SJCRH30 (cell line): ENCODE measurements around the gene BEND5. TPM values are rescaled to one million over a fixed set of nuclear protein-coding genes. Genes with fewer than 3 reads are reported as not detected.

ENCODE experiments used
- DNase-seq, 2 experiments: peaks; one replicate each; pipeline ENCODE4 v3.0.0-alpha.2; 2015 to 2020
- H3K27ac ChIP-seq: fragments of 250-450 bp; sonication (Bioruptor Pico); 2 replicates; pipeline ENCODE4 v1.5.1; 2020; ENCODE audit warnings: mild to moderate bottlenecking, moderate library complexity
- H3K27me3 ChIP-seq: fragments of 250-450 bp; sonication (Bioruptor Pico); 2 replicates; pipeline ENCODE4 v1.5.1; 2020; ENCODE audit warnings: mild to moderate bottlenecking, moderate library complexity
- H3K36me3 ChIP-seq: fragments of 250-450 bp; sonication (Bioruptor Pico); 2 replicates; pipeline ENCODE4 v1.5.1; 2020; ENCODE audit warnings: mild to moderate bottlenecking, moderate library complexity
- H3K4me1 ChIP-seq: fragments of 250-450 bp; sonication (Bioruptor Pico); 2 replicates; pipeline ENCODE4 v1.5.1; 2020; ENCODE audit warnings: mild to moderate bottlenecking, moderate library complexity
- H3K4me3 ChIP-seq: fragments of 250-450 bp; sonication (Bioruptor Pico); 2 replicates; pipeline ENCODE4 v1.5.1; 2020; ENCODE audit warnings: mild to moderate bottlenecking, moderate library complexity
- H3K9me3 ChIP-seq: fragments of 250-450 bp; sonication (Bioruptor Pico); replicated peaks from 2 replicates; pipeline ENCODE4 v1.5.1; 2020; ENCODE audit warnings: mild to moderate bottlenecking, moderate library complexity
- total RNA-seq: library from RNA; depleted of rRNA; stranded (reverse); fragments of >200 nt; shearing (Covaris generic); gene quantifications from 2 replicates; pipeline ENCODE4 v1.2.3, GENCODE V29; 2014

Gene BEND5
- total RNA-seq, 1 experiment from 2014 or later = 5.9 TPM

DNA sequence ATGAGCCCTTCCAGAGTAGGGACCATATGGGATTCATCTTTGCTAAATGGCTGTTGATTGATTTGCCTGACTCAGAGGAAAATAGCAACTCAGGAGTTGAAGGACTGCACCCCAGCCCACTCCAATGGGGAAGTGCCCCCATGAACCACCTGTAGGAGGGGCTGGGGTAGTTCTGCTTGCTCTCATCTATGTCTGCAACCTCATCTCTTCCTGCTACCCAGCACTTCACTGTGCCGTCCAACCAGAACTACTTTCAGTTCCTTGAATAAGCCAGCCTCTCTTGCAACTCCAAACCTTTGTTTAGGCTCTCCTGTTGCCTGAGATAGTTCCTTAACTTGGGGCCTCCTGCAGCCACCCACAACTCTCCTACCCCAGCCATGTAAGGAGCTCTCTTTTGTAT is 26.6 kb downstream of the BEND5 start:
- H3K4me3 ChIP-seq = no peak overlapping the region
- no peak for DNase-seq
- H3K27me3 ChIP-seq = no peaks in the 10 kb centered on the region
- no peaks in the 10 kb centered on the region for H3K36me3 ChIP-seq
- no peaks in the 10 kb centered on the region for H3K9me3 ChIP-seq
- H3K4me1 ChIP-seq = peaks cover 5% of the 10 kb centered on the region
- no peak overlapping the region for H3K27ac ChIP-seq

DNA sequence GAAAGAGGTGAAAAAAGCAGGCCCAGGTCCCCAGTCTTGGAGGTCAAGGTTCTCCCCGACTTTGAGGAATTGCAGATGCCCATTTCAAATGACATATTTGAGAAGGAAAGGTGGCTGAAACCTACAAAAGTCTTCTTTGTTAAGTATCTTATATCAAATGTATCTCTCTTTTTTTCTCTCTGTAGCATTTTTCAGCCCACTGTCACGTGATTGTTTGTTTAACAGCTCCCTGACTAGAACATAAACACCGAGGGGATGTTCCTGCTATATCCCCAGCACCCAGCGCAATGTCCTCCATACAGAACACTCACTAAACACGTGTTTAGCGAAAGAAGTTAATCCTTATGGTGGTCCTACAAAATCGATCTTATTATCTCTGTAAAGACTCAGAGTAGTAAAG is 27.6 kb downstream of the BEND5 start:
- peaks cover 5% of the 10 kb centered on the region for H3K4me1 ChIP-seq
- H3K9me3 ChIP-seq = no peaks in the 10 kb centered on the region
- H3K27me3 ChIP-seq = no peaks in the 10 kb centered on the region
- H3K4me3 ChIP-seq = no peak overlapping the region
- no peak overlapping the region for H3K27ac ChIP-seq
- no peaks in the 10 kb centered on the region for H3K36me3 ChIP-seq
- DNase-seq = no peak

DNA sequence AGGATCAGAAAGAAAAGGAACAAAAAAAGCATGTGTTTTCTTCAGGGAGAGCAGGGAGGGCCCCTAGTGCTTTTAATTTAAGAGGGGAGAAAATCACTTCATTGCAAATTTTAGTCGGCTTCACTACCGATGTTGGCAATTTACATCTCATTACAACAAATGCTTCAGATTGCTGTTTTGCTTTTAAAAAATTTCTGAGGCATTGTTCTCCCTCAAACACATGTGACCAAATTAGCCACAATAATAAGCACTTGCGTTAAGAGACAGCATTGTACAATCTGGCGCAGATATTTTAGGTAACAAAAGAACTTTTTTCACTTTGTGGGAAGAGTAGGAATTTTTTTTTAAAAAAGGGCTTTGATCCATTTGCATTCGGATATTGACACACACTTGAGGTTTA is 29.8 kb downstream of the BEND5 start:
- no peak for DNase-seq
- Histone ChIP-seq H3K27ac (no peak overlapping the region), H3K36me3 (no peaks in the 10 kb centered on the region), H3K9me3 (no peaks in the 10 kb centered on the region), H3K4me3 (no peak overlapping the region), H3K27me3 (no peaks in the 10 kb centered on the region), H3K4me1 (peaks cover 5% of the 10 kb centered on the region)

DNA sequence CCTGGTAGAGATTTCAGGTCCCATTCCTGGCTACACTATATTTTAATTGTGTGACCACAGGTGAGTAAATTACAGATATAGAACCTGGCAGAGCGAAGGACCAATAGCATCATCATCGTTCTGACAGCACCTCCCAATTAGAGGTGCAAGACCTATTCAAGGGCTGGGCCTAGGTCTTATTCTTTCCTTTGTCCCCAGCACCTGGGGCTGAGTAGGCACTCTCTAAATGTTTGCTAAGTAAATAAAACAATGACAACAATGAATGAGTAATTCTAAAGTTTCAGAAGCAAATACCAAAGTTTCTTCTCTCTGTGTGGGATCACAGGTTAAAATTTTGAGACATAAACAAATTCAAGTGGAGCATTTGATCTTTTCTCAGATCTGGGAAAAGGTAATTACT is 32.7 kb downstream of the BEND5 start:
- no peak overlapping the region for H3K27ac ChIP-seq
- no peak overlapping the region for H3K4me3 ChIP-seq
- H3K4me1 ChIP-seq = peaks cover 2% of the 10 kb centered on the region
- DNase-seq = no peak
- H3K9me3 ChIP-seq = no peaks in the 10 kb centered on the region
- no peaks in the 10 kb centered on the region for H3K27me3 ChIP-seq
- peaks cover 2% of the 10 kb centered on the region; the same call in 1 of the 2 replicates for H3K36me3 ChIP-seq

DNA sequence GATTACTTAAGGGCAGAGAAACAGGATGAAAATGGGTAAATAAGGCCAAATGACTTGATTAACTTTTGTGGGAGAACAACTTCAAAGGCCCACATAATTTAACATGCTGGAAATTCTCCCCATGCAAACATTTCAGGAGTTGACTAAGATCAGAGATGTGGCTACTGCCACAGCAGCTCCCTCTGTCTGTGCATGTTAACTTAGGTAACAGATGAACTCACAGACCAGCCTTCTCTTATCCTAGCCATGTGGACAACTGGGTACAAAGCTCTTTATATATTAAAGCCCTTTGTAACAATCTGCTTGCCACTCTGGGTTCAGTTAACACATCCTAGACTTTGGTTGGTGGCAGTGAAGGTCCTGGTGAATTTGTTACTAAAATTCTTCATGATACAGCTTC is 33.2 kb downstream of the BEND5 start:
- peaks cover 2% of the 10 kb centered on the region; the same call in 1 of the 2 replicates for H3K36me3 ChIP-seq
- no peaks in the 10 kb centered on the region for H3K9me3 ChIP-seq
- H3K27me3 ChIP-seq = no peaks in the 10 kb centered on the region
- no peaks in the 10 kb centered on the region for H3K4me1 ChIP-seq
- DNase-seq = no peak
- no peak overlapping the region for H3K4me3 ChIP-seq
- H3K27ac ChIP-seq = no peak overlapping the region

DNA sequence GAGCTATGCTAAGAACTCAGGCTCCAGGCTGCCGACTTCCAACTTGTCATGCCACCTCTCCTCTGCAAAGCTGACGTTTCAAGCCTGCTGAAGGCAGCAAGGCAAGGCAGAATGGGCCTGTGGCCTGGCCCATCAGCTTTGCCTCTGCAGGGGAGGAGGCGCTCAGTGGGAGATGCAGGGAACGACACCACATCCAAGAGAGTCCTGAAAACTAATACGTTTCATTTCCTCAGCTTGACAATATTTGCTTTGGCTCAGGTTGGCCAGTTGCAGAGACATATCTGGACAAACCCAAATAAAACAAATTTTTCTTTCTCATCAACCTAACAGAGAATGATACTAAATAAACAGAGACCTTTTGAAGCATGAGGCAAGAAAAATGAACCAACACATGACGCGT is 35.3 kb downstream of the BEND5 start:
- no peak for DNase-seq
- no peaks in the 10 kb centered on the region for H3K27me3 ChIP-seq
- no peaks in the 10 kb centered on the region for H3K9me3 ChIP-seq
- H3K4me3 ChIP-seq = no peak overlapping the region
- H3K27ac ChIP-seq = no peak overlapping the region
- H3K4me1 ChIP-seq = no peaks in the 10 kb centered on the region
- H3K36me3 ChIP-seq = peaks cover 2% of the 10 kb centered on the region; the same call in 1 of the 2 replicates

DNA sequence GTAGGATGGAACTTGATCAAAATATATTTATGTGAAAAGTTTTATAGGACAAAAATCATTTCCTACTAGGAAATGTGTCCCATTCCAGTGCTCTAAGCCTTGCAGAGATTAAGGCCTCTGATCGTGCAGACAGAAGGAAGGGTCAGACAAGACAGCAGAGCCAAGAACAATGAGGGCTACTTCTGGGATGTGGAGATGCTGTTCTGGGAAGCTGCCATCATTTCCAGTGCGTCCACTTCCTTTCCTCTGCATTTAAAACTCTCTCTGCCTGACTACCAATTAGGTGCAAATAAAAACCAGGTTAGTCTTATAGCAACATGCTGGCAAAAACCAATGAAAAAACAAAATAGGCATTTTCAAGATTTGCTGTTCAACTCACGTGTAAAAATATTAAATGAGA is 36.1 kb downstream of the BEND5 start:
- Histone ChIP-seq H3K4me3 (no peak overlapping the region), H3K27ac (no peak overlapping the region), H3K36me3 (peaks cover 2% of the 10 kb centered on the region; the same call in 1 of the 2 replicates), H3K9me3 (no peaks in the 10 kb centered on the region), H3K4me1 (no peaks in the 10 kb centered on the region), H3K27me3 (no peaks in the 10 kb centered on the region)
- DNase-seq = no peak

DNA sequence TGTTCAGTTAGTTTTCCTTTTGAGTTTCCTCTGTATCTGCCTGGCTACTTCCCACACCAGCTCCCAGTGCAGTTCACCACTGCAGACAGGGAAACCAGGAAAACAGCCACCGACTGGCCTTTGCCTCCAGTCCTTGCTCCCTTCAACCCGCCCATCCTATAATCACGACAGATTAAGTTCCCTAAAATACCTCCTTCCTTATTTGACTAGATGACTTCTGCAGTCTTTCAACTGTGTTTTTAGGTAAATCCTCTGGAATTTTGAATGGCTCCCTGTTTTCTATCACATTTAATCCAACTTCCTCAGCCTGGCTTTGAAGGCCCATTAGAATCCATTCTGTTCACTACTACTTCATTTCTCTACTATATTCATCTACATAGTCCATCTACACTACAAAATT is 37.6 kb downstream of the BEND5 start:
- DNase-seq = no peak
- H3K27me3 ChIP-seq = no peaks in the 10 kb centered on the region
- H3K4me1 ChIP-seq = no peaks in the 10 kb centered on the region
- H3K9me3 ChIP-seq = no peaks in the 10 kb centered on the region
- H3K36me3 ChIP-seq = peaks cover 2% of the 10 kb centered on the region; the same call in 1 of the 2 replicates
- no peak overlapping the region for H3K4me3 ChIP-seq
- no peak overlapping the region for H3K27ac ChIP-seq

DNA sequence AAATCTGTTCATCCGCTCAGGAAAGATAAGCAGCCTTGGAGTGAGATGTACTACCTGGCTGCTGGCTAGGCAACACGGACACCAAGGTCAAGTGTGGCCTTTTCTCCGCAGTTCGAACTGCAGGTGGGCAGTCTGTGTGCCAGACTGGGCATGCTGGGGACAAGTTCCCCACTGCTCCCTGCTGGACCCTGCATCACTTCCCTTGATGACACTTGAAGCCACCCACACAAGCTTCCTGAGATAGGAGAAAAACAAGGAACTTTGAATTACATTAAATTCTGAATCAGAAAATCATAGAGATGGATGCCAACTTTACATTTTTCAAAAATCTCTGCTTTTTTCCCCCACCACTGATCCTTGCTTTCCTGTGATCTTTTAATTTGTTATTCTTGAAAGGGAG is 38.3 kb downstream of the BEND5 start:
- Histone ChIP-seq H3K36me3 (peaks cover 2% of the 10 kb centered on the region; the same call in 1 of the 2 replicates), H3K27ac (no peak overlapping the region), H3K4me1 (no peaks in the 10 kb centered on the region), H3K9me3 (no peaks in the 10 kb centered on the region), H3K4me3 (no peak overlapping the region), H3K27me3 (no peaks in the 10 kb centered on the region)
- no peak for DNase-seq

DNA sequence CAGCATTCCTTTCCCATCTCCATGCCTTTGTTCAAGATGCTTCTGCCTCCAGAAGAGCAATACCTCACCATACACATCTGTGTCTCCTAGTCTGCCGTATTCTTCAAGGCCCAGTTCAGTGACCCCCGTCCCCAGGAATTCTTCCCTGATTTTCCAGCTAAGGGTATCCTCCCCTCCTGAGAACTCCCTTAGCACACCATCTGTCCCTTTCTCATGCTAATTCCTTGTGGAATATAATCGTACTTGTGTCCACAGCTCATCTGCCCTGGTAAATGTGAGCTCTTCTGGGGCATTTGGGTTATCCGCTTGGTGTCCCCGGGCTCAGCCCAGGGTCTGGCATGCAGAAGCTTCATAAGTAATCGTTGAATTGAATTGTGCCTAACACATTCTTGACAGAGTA is 40.9 kb downstream of the BEND5 start:
- Histone ChIP-seq H3K36me3 (peaks cover 2% of the 10 kb centered on the region; the same call in 1 of the 2 replicates), H3K27ac (no peak overlapping the region), H3K9me3 (no peaks in the 10 kb centered on the region), H3K27me3 (no peaks in the 10 kb centered on the region), H3K4me1 (no peaks in the 10 kb centered on the region), H3K4me3 (no peak overlapping the region)
- DNase-seq = no peak

DNA sequence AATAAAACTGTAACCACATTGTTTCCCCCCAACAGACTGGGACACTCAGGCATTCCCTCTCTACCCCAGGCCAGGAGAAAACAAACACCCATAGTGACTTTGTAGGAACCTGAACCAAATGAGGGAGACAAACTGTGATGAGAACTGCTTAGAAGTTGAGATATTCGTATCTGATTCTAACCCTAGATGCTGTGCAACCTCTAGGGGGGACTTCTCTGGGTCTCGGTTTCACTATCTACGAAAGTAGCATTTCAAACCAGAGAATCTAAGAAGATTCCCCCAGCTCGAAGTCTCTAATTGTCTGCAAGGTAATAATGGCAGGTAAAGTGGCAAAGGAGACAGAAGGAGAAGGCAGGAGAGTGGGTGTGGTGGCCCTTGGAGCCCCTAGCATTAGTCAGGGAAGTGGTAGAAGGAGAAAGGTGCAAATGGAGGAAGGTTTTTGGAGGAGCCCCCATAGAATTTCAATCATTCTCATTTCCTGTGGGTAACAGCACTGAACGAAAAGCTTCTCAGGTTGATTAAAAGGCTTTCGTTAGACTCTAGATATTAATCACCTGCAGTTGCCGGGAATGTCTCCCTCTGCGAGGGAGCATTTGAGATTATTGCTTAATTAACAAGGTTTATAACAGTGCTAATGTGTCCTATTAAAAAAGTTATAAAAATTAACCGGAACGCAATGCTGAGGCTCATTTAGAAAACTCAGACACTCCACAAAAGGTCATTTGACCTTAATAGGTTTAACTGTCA is 46.4 kb downstream of the BEND5 start:
- Histone ChIP-seq H3K4me1 (no peaks in the 10 kb centered on the region), H3K4me3 (no peak overlapping the region), H3K36me3 (no peaks in the 10 kb centered on the region), H3K27me3 (no peaks in the 10 kb centered on the region), H3K27ac (no peak overlapping the region), H3K9me3 (no peaks in the 10 kb centered on the region)
- DNase-seq = no peak

DNA sequence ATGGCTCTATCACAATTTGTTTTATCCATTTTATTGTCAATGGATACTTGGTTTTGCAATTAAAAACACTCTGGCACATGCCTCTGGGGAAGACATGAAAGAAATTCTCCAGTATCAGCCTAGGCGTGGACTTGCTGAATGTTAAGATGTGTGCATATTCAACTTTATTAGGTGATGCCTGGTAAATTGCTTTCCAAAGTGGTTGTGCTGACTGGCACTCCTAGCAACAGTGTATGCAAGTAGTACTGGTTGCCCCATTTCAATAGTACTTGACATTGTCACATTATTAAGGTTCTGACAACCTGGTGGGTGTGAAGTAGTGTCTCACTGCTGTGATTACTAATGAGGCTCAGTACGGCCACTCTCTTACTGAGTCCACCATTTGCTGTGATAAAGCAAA is 48.1 kb downstream of the BEND5 start:
- no peaks in the 10 kb centered on the region for H3K9me3 ChIP-seq
- H3K27ac ChIP-seq = no peak overlapping the region
- H3K36me3 ChIP-seq = no peaks in the 10 kb centered on the region
- no peaks in the 10 kb centered on the region for H3K4me1 ChIP-seq
- no peak for DNase-seq
- no peaks in the 10 kb centered on the region for H3K27me3 ChIP-seq
- H3K4me3 ChIP-seq = no peak overlapping the region

DNA sequence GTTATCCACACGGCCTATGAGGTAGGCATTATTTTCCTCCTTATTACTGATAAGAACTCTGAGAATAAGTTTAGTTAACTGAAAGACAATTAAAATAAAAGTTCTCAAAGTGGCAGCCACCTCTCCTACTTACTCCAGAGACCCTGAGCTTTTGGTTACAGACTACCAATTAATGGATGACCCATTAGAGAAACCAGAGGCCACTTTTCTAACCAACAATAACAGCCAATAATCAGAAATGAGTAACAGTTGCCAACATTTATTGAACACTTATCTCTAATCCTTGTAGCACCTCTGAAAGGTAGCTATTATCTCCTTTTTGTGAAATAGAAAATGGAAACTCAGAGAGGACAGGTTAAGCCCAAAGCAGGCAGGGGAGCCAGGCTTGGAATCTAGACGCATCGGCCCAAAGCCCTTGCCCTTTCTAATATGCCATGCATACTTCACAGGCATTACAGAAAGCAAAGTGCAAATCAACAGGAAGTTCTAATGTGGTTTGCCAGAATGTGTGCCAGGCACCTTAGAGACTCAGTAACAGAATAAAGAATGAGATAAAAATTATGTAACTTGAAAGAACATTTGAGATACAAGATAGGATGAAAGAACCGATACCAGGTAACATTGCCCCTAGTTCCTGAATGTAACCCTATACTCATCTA is 50.0 kb downstream of the BEND5 start:
- DNase-seq = no peak
- no peak overlapping the region for H3K27ac ChIP-seq
- no peaks in the 10 kb centered on the region for H3K9me3 ChIP-seq
- H3K27me3 ChIP-seq = no peaks in the 10 kb centered on the region
- no peaks in the 10 kb centered on the region for H3K4me1 ChIP-seq
- H3K36me3 ChIP-seq = no peaks in the 10 kb centered on the region
- H3K4me3 ChIP-seq = no peak overlapping the region

DNA sequence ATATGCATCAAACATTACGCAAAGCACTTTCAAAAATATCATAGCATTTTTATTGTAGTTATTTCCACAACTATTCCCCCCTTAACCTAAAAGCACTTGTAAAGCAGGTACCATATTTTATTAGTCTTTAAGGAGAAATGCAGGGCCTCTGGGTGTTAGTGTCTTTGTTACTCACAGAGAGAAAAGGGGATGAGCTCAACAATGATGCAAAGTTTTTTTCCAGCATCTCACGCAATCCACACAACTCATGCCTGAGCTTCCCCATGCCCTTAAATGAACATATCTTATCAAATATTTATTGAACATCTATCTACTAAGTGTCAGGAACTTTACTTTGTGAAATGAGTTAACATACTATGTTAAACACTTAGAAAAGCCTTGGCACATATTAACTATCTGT is 50.6 kb downstream of the BEND5 start:
- no peak for DNase-seq
- no peaks in the 10 kb centered on the region for H3K9me3 ChIP-seq

DNA sequence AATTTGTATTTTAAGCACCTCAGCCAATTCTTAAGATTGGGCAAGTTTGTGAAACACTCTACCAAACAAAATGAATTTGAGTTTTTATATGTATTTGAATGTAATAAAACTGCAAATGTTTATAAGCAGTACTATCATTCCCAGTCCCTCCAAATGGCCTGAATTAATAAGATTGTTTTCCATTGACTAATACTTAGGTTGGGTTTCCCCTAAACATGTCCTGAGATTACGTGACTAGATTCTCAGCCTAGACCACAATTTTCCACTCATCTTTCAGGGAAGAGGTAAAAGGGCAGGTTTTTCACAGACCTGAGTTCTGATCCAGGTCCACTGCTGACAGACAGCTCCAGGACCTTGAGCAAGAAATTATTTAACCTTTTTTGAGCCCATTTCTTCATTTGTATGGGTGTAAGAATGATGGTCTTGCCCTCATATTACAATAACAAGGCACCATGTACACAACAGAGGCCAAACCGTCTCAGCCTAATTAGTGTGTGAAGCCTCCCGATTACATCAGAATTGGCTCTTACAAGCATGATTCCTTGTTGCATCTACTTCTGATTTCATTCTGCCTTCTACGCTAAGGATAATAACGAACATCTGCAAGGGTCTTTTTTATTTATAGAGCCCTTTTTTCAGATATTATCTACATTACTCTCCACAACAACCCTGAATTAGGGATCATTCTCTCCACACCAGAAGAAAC is 51.2 kb downstream of the BEND5 start:
- H3K36me3 ChIP-seq = no peaks in the 10 kb centered on the region
- DNase-seq = no peak
- H3K27ac ChIP-seq = no peak overlapping the region
- H3K4me3 ChIP-seq = no peak overlapping the region
- no peaks in the 10 kb centered on the region for H3K4me1 ChIP-seq
- H3K27me3 ChIP-seq = no peaks in the 10 kb centered on the region
- no peaks in the 10 kb centered on the region for H3K9me3 ChIP-seq

More for the DNA sequence above, 50.6 kb downstream of the BEND5 start:
- H3K27me3 ChIP-seq = no peaks in the 10 kb centered on the region
- H3K4me1 ChIP-seq = no peaks in the 10 kb centered on the region
- no peak overlapping the region for H3K27ac ChIP-seq
- H3K4me3 ChIP-seq = no peak overlapping the region
- no peaks in the 10 kb centered on the region for H3K36me3 ChIP-seq
